ENCODE measurements around the gene FANCI.

FANCI gene

DNA sequence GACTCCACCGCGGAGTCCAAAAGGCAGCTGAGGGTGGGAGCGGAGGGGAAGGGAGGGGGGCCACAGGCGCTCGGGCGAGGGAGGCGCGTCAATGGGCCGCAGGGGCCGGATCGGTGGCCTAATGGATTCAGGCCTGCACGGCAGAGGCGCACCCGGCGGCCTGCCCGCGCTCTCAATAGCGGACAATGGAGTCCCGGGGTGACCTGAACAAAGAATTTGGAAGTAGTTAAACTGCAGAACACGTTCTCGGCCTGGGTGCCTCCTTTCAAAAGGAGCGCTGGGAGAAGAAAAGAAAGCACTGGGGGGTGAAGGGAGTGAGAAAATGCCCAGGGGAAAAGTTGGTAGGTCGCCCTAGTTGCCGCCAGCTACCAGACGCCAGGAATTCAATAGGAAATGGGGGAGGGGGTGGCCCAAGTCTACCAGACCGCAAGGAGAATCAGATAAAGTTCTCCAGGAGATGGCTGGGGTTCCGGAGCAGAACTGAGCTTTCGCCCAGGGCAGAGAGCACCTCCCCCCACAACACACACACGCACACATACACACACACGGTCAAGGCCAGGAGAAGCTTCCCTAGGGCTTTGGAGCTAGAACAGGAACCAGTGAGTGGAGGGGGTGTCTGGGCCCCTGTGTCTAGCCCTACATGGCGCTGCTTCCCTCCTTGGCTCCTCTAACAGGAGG, 116.7 kb downstream of the FANCI start:
- CTCF ChIA-PET, result interaction anchor here (1.2 to 16.4 kb wide), 17 partner anchors 8 to 201 kb away, joined by 3 to 446 read pairs (median 39); partner anchors contain the start of gene POLG
- no peak for DNase-seq (ENCODE audit: low read depth, low spot score)
- POLR2A ChIA-PET, result no interaction called here
- no peak overlapping the region for H3K4me3 ChIP-seq (ENCODE audit: low read depth, low read length)
- TF ChIP-seq, protein P1, sequence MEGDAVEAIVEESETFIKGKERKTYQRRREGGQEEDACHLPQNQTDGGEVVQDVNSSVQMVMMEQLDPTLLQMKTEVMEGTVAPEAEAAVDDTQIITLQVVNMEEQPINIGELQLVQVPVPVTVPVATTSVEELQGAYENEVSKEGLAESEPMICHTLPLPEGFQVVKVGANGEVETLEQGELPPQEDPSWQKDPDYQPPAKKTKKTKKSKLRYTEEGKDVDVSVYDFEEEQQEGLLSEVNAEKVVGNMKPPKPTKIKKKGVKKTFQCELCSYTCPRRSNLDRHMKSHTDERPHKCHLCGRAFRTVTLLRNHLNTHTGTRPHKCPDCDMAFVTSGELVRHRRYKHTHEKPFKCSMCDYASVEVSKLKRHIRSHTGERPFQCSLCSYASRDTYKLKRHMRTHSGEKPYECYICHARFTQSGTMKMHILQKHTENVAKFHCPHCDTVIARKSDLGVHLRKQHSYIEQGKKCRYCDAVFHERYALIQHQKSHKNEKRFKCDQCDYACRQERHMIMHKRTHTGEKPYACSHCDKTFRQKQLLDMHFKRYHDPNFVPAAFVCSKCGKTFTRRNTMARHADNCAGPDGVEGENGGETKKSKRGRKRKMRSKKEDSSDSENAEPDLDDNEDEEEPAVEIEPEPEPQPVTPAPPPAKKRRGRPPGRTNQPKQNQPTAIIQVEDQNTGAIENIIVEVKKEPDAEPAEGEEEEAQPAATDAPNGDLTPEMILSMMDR (IDR thresholded peaks at IDR 0.05; ENCODE audit: insufficient read depth, low read length, missing control alignments), result no peak

DNA sequence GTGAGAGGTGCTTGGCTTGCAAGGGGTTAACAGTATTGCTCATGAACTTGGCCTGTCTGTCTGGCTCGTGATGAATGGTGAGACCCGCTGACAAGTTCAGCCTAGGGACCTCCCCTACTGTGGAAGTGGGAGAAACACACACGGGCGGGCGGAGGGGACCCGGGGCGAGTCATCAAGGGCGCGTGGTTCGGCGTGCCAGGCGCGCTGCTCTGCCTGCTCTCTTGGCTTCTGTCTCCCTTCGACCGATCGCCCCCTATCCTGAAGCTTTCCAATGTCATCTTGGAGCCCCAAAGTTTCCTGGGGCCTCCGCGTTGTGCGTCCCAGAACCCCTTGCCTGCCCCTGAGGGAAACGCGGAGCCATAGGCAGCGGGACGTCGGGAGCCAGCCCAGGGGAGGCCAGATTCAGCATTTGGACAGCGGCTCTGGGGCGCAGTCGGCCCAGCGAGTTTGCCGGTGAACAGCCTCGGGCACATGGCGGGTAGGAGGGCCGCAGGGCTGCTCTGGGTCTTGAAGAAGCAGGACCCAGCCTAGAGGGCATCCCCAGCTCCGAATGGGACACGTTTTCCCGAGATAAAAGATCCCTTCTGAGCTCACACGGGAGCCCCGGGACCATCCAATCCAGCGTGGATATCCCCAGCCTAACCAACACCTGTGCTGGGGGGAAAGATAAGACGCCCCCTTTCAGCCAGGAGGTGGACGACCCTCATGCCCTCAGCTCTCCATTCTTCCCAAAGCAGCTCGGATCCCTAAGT, 117.8 kb downstream of the FANCI start:
- no peak for DNase-seq (ENCODE audit: low read depth, low spot score)
- ChIA-PET POLR2A (no interaction called here), CTCF (interaction anchor here (1.3 to 16.4 kb wide), 8 partner anchors 7 to 86 kb away, joined by 3 to 446 read pairs (median 106); partner anchors contain the start of gene POLG)

GRCh38 chr15:89362203-89363101, 118.7 kb downstream of the FANCI start:
- POLR2A ChIA-PET, result no interaction called here
- DNase-seq (ENCODE audit: low read depth, low spot score), result no peak
- TF ChIP-seq, protein P1 (IDR thresholded peaks at IDR 0.05; ENCODE audit: insufficient read depth, low read length, missing control alignments), result no peak
- H3K4me3 ChIP-seq (ENCODE audit: low read depth, low read length), result no peak overlapping the region
- CTCF ChIA-PET, result interaction anchor here (0.6 to 16.4 kb wide), 7 partner anchors 20 to 110 kb away, joined by 3 to 446 read pairs (median 115); partner anchors contain the start of gene POLG

More for the DNA sequence above, 117.8 kb downstream of the FANCI start:
- no peak overlapping the region for H3K4me3 ChIP-seq (ENCODE audit: low read depth, low read length)
- TF ChIP-seq, protein P1 (IDR thresholded peaks at IDR 0.05; ENCODE audit: insufficient read depth, low read length, missing control alignments), result no peak

DNA sequence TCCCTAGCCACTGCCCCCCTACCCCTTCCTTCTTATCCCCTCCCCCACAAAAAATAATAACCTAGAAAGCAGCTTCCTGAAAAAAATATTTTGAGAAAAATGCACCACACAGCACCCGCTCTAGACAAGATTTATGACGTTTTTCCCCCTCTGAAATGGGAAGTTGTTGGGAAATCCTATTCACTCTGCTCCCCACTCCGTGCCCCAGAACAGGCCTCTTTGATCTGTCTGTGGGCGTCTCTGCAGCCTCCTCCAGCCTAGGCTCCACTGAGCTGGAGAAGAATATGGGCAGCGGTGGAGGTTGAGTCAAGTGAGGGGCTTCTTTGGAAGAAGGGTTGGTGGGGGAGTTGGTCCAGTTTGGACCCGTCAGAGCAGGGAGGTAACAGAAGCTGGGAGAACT, 119.4 kb downstream of the FANCI start:
- ChIA-PET CTCF (interaction anchor here (1.1 to 16.4 kb wide), 5 partner anchors 22 to 110 kb away, joined by 5 to 446 read pairs (median 115); no protein-coding TSS in a partner anchor), POLR2A (no interaction called here)
- DNase-seq (ENCODE audit: low read depth, low spot score), result no peak
- TF ChIP-seq, protein P1 (IDR thresholded peaks at IDR 0.05; ENCODE audit: insufficient read depth, low read length, missing control alignments), result no peak
- no peak overlapping the region for H3K4me3 ChIP-seq (ENCODE audit: low read depth, low read length)

- POLR2A ChIA-PET, result no interaction called here
- TF ChIP-seq, protein P1 (IDR thresholded peaks at IDR 0.05; ENCODE audit: insufficient read depth, low read length, missing control alignments), result no peak
- CTCF ChIA-PET, result interaction anchor here (1.2 to 16.4 kb wide), 5 partner anchors 8 to 63 kb away, joined by 3 to 446 read pairs (median 115); no protein-coding TSS in a partner anchor
Measured at GRCh38 chr15:89363770-89364169, 120.0 kb downstream of the FANCI start.

More at GRCh38 chr15:89363770-89364169, 120.0 kb downstream of the FANCI start:
- H3K4me3 ChIP-seq (ENCODE audit: low read depth, low read length), result no peak overlapping the region
- DNase-seq (ENCODE audit: low read depth, low spot score), result no peak

Data from AG04449 (cell line).